Loucy (cell line): ENCODE measurements around the gene TMEM81.

Experiments
- CTCF ChIP-seq: fragments of 200-600 bp; sonication (generic); conservative IDR thresholded peaks from 2 replicates; pipeline ENCODE4 v1.5.1; 2014; ENCODE audit warnings: mild to moderate bottlenecking, antibody characterized with exemption, low read length
- EZH2phosphoT487 ChIP-seq: fragments of 200-600 bp; IDR thresholded peaks from 2 replicates; pipeline ENCODE4 v1.6.1; 2018; ENCODE audit warnings: antibody characterized with exemption, mild to moderate bottlenecking, moderate library complexity, borderline replicate concordance

- TF ChIP-seq CTCF: no peak
- no peak for TF ChIP-seq EZH2phosphoT487
Observed at GRCh38 chr1:205038132-205038786, 46.0 kb downstream of the TMEM81 start.
